Left lobe of liver (tissue), 2 donors: ENCODE data around the gene SHLD3. TPM values are rescaled to one million over a fixed set of nuclear protein-coding genes. Genes with fewer than 3 reads are reported as not detected.
"Not testable (repeated sequence)": the region's sequence is repeated elsewhere in the genome, so short reads cannot be mapped to it uniquely, and the experiment has no call there.

Source experiments
- ATAC-seq: fragments of 200-7000 bp; cut with Tn5 transposase; one replicate; pipeline ENCODE4 v1.9.1; 2020; ENCODE audit warnings: mild to moderate bottlenecking, moderate library complexity
- DNase-seq: peaks from one replicate; pipeline ENCODE4 v3.0.0-alpha.2; 2020; ENCODE audit warnings: low spot score
- total RNA-seq: library from RNA; stranded (reverse); gene quantifications from one replicate; pipeline ENCODE4 v1.2.1, GENCODE V29; 2021
- donor health status: DM: no; HTN: no; CAD: no; lungs with moderate emphysema.
- donor health status: DM: no; HTN: yes; CAD: no.

Gene SHLD3
- 0.55 TPM for total RNA-seq

DNA sequence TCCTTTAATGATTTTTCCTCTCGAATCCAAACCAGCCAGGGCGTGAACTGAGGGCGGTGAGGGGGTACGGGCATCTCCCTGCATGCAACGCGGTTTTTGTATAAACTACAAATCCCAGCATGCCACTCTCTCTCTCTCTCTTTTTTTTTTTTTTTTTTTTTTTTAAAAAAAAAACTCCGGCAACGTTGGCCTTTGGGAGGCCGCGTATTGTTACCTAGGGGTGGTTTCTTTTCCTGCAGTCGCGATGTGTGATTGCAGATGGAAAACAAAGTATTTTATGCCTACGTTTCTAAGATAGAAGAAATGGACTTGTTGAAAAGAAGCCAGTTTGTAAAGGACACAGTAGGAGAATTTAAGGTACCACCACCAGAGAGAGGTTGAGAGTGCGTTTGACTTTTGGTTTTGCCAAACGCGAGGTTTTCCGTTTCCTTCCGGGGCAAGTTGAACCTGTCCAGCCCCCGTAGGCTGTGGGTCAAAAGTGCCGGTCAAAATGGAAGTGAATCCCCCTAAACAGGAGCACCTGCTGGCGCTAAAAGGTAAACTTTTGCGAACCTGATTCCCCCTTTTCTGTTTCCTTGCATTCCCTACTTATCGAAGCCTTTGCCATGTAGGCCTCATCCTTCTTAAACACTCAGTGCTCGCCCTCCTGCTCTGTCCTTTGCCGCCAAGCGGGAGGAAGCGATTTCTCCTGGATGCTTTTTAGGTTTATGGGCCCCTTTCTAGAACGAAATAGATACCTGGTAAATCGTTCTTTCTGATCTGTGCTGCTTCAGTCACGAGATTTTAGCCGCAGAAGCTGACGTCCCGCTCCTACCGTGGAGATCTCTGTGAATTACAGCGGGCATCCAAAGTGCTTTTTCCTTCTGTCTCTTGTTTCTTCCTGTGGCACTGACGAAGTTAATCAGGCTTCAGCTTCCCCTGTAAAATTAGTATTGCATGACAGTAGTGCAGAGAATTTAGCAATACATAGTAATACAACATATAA, at the start of gene SHLD3, which contains the start of gene TRAPPC13:
Gene SHLD3, plus strand, starts transcription at position 457 of the 985 bp plus-strand sequence. CDS start 4,561 bp downstream, outside the sequence.
Gene TRAPPC13, plus strand, starts transcription at position 457 of the 985 bp plus-strand sequence. Its CDS starts 34 bp downstream, at position 491.
- DNase-seq (peak; percentile 90), ATAC-seq (peak; percentile 91)

GRCh38 chr5:65577141-65577540, 47.7 kb upstream of the SHLD3 start:
- ATAC-seq: no peak
- DNase-seq: no peak

DNA sequence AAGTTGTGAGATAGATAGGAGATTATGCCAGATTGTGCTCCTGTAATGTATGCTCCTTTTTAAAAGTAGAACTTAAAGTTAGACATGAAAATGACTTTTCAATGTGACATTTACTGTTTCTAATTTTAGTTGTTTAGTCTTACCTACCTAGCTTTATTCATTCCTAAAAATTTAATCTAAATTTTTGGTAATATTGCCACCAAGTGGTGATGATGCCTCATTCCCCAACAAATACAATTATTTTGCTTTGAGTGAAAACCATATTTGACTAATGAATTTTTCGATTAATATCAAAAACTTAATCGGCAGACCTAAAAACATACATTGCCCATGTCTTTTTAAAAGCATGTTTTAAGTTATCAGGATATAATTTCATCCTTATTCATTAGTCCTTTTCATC, 36.1 kb upstream of the SHLD3 start:
- DNase-seq (no peak), ATAC-seq (no peak)

DNA sequence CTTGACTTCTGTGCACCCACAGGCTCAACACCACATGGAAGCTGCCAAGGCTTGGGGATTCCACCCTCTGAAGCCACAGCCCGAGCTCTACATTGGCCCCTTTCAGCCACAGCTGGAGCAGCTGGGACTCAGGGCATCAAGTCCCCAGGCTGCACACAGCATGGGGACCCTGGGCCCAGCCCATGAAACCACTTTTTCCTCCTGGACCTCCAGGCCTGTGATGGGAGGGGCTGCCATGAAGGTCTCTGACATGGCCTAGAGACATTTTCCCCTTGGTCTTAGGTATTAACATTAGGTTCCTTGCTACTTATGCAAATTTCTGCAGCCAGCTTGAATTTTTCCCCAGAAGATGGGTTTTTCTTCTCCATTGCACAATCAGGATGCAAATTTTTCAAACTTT, 23.1 kb upstream of the SHLD3 start:
- not testable (repeated sequence) for DNase-seq, ATAC-seq

DNA sequence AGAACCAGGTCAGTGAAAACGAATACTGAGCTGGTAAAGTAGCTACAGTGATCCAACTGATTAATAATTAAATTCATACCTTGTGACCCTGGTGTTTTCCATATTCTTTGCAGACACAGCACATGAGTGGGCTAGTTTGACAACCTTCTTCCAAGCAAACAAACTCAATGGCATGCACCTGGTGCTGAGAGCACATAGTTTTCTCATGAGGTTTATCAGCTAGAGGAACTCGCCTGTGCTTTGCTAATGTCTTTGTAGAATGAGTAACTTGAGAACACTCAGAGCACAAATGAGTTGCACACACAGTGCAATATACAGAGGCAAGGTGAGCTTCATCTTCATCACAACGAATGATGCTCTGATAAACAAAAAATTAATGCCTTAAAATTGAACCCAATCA, 13.3 kb upstream of the SHLD3 start:
- no peak for ATAC-seq
- no peak for DNase-seq

GRCh38 chr5:65612298-65612907, 12.4 kb upstream of the SHLD3 start:
- DNase-seq (no peak), ATAC-seq (no peak)

GRCh38 chr5:65620021-65620420, 4.8 kb upstream of the SHLD3 start:
- DNase-seq (no peak), ATAC-seq (no peak)

GRCh38 chr5:65621961-65622360, 2.9 kb upstream of the SHLD3 start:
- DNase-seq, ATAC-seq: not testable (repeated sequence)

- DNase-seq: no peak
- ATAC-seq: no peak
These were observed 1.3 kb upstream of the SHLD3 start for GRCh38 chr5:65623482-65623881.

DNA sequence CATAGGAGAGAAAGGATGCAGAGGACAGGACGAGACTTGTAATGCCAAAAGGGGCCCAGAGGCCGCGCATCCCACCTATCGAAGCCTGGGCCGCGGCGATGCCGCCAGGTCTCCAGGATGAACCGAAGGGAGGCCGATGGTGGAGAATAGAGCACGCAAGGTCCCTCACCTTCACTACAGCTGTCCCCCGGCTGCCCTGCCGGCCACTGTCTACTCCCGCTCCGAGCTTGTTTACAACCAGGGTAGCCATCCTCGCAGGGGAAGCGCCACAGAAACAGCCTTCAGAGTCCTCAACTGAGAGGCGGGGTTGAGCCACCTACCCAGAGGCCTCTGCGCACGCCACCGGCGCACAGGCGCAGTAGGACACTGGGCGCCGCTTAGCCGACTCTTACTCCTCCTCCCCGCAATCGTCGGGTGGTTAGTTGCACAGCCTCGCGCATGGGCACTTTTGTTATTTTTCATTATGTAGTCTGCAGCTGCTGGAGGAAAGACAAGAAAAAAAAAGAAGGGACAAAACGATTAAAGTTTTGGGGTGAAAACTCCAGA, 729 bp upstream of the SHLD3 start, which contains the start of gene TRIM23:
Gene TRIM23, minus strand, starts transcription at position 309 of the 546 bp plus-strand sequence. Its CDS starts 59 bp downstream, at position 250.
- peak; percentile 95 for ATAC-seq
- DNase-seq: peak; percentile 94

GRCh38 chr5:65625743-65626142, 916 bp downstream of the SHLD3 start:
- no peak for ATAC-seq
- no peak for DNase-seq

- DNase-seq (no peak), ATAC-seq (no peak)
These were observed 6.2 kb downstream of the SHLD3 start for GRCh38 chr5:65630981-65631380.

- DNase-seq: no peak
- no peak for ATAC-seq
These were observed 15.4 kb downstream of the SHLD3 start for GRCh38 chr5:65640240-65640639.

DNA sequence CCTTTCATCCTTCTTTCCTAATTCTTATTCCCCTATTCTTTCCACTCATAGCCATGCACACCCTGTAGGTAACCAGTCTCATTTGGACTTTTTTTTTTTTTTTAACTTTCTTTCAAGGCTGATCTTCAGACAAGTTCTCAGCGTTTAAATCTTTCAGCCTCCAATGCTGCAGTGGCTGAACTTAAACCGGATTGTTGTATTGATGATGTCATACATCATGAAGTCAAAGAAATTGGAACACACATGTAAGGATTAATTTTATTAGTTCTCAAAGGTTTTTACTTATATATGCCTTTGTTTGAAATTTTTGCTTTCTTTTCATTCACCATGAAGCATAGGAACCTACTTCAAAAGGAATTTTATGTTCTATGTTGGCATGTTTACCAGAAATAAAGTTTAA, 22.1 kb downstream of the SHLD3 start:
- ATAC-seq: no peak
- no peak for DNase-seq

GRCh38 chr5:65647941-65648340, 23.1 kb downstream of the SHLD3 start:
- no peak for DNase-seq
- no peak for ATAC-seq

GRCh38 chr5:65651144-65651543, 26.3 kb downstream of the SHLD3 start:
- ATAC-seq (no peak), DNase-seq (no peak)

DNA sequence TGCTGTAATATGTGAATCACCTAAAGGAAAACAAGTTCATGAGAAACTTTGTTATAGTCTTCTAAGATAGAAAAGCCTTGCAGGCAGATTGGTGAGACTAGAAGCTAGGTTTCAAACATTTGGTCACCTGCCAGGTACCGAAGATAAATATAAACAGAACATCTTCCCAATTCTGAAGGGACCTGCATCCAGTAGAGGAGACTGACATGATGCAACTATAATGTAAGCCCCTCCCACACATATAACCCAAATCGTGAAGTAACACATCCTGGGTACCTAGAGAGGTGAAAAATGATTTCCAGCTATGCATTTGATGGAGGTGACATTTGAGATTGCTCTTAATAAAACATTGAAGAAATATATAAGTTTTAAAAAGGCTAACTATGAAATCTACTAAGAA, 29.9 kb downstream of the SHLD3 start:
- ATAC-seq (no peak), DNase-seq (no peak)

GRCh38 chr5:65663804-65664521, 39.1 kb downstream of the SHLD3 start:
- ATAC-seq (peak; percentile 40), DNase-seq (no peak)

DNA sequence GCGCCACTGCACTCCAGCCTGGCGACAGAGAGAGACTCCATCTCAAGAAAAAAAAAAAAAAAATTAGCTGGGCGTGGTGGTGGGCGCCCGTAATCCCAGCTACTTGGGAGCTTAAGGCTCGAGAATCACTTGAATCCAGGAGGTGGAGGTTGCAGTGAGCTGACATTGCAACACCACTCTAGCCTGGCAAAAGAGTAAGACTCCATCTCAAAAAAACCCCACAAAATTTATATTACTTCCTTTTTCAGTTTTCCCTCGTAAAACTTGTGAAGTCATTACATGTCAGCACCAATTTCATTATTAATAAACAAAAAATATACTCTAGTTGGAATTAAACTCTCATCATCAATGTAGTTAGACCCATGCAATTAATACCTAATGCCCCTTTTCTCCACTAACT, 43.9 kb downstream of the SHLD3 start:
- DNase-seq (no peak), ATAC-seq (no peak)

DNA sequence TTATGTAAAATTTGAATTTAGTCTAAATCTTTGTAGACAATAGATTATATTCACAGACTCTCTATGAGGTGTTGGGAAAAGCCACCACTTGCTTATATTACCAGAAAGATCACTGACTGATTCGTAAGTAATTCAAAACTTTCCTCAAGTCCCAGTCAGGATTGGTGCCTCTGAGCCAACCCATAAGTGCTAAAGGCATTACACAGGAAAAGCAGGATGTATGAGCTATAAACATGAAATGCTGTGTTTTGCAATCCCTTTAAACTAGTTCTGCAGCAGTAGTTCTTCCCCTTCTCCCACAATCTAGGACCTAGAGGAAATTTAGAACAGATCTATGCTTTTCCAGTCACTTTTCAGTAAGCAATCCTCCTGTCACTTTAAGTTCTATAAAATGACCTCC, 48.0 kb downstream of the SHLD3 start:
- DNase-seq (no peak), ATAC-seq (no peak)

DNA sequence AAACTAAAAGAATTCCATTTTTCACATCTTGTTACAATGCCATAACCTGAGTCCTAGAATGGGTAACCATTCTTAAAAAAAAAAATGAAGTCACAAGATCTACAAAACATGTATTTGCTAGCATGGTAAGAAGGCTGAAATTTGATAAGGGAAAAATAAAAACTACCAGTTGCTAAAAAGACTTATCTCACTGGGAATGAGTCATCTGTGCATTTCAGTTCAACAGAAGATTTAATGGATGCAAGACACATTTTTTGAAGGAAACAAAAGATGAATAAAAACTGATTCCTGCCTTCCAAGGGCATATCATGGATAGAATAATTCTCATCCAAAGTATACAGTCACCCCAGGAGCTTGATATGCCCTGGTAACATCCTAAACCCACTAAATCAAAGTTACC, 49.9 kb downstream of the SHLD3 start:
- no peak for DNase-seq
- no peak for ATAC-seq
